AG09319 (cell line): ENCODE data around the gene ITPK1.
A peak's percentile ranks its signal among the peaks of the same experiment; 100 is the strongest.
"Not testable (repeated sequence)": the region's sequence is repeated elsewhere in the genome, so short reads cannot be mapped to it uniquely, and the experiment has no call there.

ENCODE experiments used
- DNase-seq: peaks from one replicate; pipeline ENCODE4 v3.0.0-alpha.2; 2010; ENCODE audit warnings: low read depth; ENCODE audit errors: extremely low read depth
- TF ChIP-seq, protein P1 (sequence below): IDR thresholded peaks from 2 replicates; pipeline ENCODE4 v1.5.1; 2011; ENCODE audit warnings: low read depth, mild to moderate bottlenecking, inconsistent platforms, low read length, moderate library complexity

ITPK1 gene

GRCh38 chr14:93107453-93107852 lies 8.3 kb downstream of the ITPK1 start:
- no peak for DNase-seq
- TF ChIP-seq, protein P1, sequence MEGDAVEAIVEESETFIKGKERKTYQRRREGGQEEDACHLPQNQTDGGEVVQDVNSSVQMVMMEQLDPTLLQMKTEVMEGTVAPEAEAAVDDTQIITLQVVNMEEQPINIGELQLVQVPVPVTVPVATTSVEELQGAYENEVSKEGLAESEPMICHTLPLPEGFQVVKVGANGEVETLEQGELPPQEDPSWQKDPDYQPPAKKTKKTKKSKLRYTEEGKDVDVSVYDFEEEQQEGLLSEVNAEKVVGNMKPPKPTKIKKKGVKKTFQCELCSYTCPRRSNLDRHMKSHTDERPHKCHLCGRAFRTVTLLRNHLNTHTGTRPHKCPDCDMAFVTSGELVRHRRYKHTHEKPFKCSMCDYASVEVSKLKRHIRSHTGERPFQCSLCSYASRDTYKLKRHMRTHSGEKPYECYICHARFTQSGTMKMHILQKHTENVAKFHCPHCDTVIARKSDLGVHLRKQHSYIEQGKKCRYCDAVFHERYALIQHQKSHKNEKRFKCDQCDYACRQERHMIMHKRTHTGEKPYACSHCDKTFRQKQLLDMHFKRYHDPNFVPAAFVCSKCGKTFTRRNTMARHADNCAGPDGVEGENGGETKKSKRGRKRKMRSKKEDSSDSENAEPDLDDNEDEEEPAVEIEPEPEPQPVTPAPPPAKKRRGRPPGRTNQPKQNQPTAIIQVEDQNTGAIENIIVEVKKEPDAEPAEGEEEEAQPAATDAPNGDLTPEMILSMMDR, result no peak

GRCh38 chr14:93106541-93107156 lies 9.1 kb downstream of the ITPK1 start:
- TF ChIP-seq, protein P1, result no peak
- no peak for DNase-seq

DNA sequence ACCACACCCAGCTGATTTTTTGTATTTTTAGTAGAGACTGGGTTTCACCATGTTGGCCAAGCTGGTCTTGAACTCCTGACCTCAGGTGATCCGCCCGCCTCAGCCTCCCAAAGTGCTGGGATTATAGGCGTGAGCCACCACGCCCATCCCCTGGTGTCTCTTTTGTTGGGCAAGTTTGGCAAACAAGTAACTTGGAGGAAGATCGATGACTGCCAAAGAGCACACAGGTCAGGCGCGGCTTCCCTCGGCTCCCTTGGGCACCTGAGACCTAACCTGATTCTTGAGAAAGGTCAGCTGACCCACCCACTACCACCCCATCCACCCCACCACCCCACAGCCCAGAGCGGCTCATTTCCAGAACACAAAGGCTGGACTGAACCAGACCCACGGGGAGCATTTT lies 9.9 kb downstream of the ITPK1 start:
- not testable (repeated sequence) for DNase-seq

GRCh38 chr14:93105362-93105761 lies 10.4 kb downstream of the ITPK1 start:
- DNase-seq, result peak; percentile 45
- TF ChIP-seq, protein P1, result no peak

DNA sequence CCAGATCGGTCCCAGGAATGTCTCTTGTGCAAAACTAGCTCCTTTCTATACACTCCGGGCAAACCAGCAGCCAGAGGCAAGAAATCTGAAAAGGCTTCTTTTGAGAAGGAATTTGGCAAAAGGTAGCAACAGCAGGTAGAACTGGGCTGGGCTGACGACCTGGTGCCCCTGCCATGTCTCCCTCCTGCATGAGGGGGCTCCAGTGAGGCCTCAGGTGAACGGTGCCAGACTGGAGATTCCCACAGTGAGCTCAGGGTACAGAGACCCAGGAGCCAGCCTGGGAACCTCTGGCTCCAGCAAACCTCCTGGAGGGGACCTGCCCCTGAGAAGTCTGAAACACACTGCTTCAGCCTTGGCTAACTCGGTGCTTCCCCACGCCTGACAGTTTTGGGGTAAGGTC lies 10.8 kb downstream of the ITPK1 start:
- TF ChIP-seq, protein P1, result no peak
- no peak for DNase-seq

- no peak for DNase-seq
- TF ChIP-seq, protein P1, result no peak
These were observed 12.2 kb downstream of the ITPK1 start for GRCh38 chr14:93103392-93104080.

DNA sequence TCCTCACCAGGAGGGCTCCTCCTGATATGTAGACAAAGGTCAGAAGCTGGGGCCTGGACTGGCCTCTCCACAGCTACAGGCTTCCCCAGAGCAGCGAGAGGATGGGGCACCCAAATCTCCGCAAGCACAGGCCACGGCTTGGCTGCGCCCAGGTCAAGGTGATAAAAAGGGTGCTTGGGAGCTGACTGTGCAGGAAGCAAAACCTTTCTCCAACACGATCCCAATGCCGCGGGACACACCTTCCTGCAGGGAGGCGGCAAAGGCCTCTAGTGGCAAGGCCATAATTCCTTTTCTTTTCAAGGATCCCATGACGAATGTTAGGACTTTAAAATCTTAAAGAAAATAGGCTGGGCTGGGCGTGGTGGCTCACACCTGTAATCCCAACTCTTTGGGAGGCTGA lies 13.6 kb downstream of the ITPK1 start:
- DNase-seq, result no peak
- TF ChIP-seq, protein P1, result no peak

- DNase-seq, result no peak
- TF ChIP-seq, protein P1, result no peak
These were observed 14.5 kb downstream of the ITPK1 start for GRCh38 chr14:93101181-93101580.
